T-helper 1 cell treated with Interleukin-12 subunit alpha and Interleukin-12 subunit beta and Interleukin-4 antibody, amounts not matched to agents 30 μg/mL and 1 μg/mL, for 36 hours (primary cell): ENCODE results near the gene TTC4.

Source experiments
- H3K27ac Mint-ChIP-seq: one replicate; pipeline ENCODE4 v1.8.0; 2021; ENCODE audit warnings: mild to moderate bottlenecking, mixed read lengths
- H3K27me3 Mint-ChIP-seq: one replicate; pipeline ENCODE4 v1.8.0; 2021; ENCODE audit warnings: low read depth, mixed read lengths
- H3K36me3 Mint-ChIP-seq: one replicate; pipeline ENCODE4 v1.8.0; 2021; ENCODE audit warnings: low read depth, mixed read lengths
- H3K4me1 Mint-ChIP-seq: one replicate; pipeline ENCODE4 v1.8.0; 2021; ENCODE audit warnings: low read depth, mixed read lengths
- H3K4me3 Mint-ChIP-seq: one replicate; pipeline ENCODE4 v1.8.0; 2021; ENCODE audit warnings: mild to moderate bottlenecking, moderate library complexity, mixed read lengths
- H3K9me3 Mint-ChIP-seq: one replicate; pipeline ENCODE4 v1.8.0; 2021; ENCODE audit warnings: mixed read lengths

TTC4 gene

GRCh38 chr1:54714881-54715492 is 674 bp upstream of the TTC4 start:
- peak overlapping the region; percentile 88 for H3K27ac Mint-ChIP-seq
- no peaks in the 10 kb centered on the region for H3K27me3 Mint-ChIP-seq
- H3K4me1 Mint-ChIP-seq: peaks cover 21% of the 10 kb centered on the region
- peak overlapping the region; percentile 88 for H3K4me3 Mint-ChIP-seq
- H3K9me3 Mint-ChIP-seq: no peaks in the 10 kb centered on the region
- H3K36me3 Mint-ChIP-seq: peaks cover 11% of the 10 kb centered on the region

GRCh38 chr1:54716299-54717047 is 812 bp downstream of the TTC4 start:
- H3K27ac Mint-ChIP-seq: peak overlapping the region; percentile 88
- peaks cover 12% of the 10 kb centered on the region for H3K36me3 Mint-ChIP-seq
- H3K27me3 Mint-ChIP-seq: no peaks in the 10 kb centered on the region
- peaks cover 22% of the 10 kb centered on the region for H3K4me1 Mint-ChIP-seq
- H3K9me3 Mint-ChIP-seq: no peaks in the 10 kb centered on the region
- peak overlapping the region; percentile 88 for H3K4me3 Mint-ChIP-seq

GRCh38 chr1:54721719-54722118 is 6.1 kb downstream of the TTC4 start:
- Mint-ChIP-seq H3K4me3 (no peak overlapping the region), H3K27me3 (no peaks in the 10 kb centered on the region), H3K9me3 (peaks cover 8% of the 10 kb centered on the region), H3K27ac (no peak overlapping the region), H3K36me3 (peaks cover 45% of the 10 kb centered on the region), H3K4me1 (peaks cover 11% of the 10 kb centered on the region)

- H3K9me3 Mint-ChIP-seq: peaks cover 8% of the 10 kb centered on the region
- H3K36me3 Mint-ChIP-seq: peaks cover 51% of the 10 kb centered on the region
- no peaks in the 10 kb centered on the region for H3K27me3 Mint-ChIP-seq
- no peak overlapping the region for H3K27ac Mint-ChIP-seq
- H3K4me1 Mint-ChIP-seq: peaks cover 4% of the 10 kb centered on the region
- H3K4me3 Mint-ChIP-seq: no peak overlapping the region
These were observed 8.3 kb downstream of the TTC4 start for GRCh38 chr1:54723985-54724384.

GRCh38 chr1:54724771-54725170 is 9.1 kb downstream of the TTC4 start:
- Mint-ChIP-seq H3K27ac (no peak overlapping the region), H3K4me1 (peaks cover 4% of the 10 kb centered on the region), H3K9me3 (peaks cover 8% of the 10 kb centered on the region), H3K27me3 (no peaks in the 10 kb centered on the region), H3K4me3 (no peak overlapping the region), H3K36me3 (peaks cover 48% of the 10 kb centered on the region)

GRCh38 chr1:54728027-54728426 is 12.4 kb downstream of the TTC4 start:
- H3K36me3 Mint-ChIP-seq: peaks cover 56% of the 10 kb centered on the region
- peaks cover 8% of the 10 kb centered on the region for H3K9me3 Mint-ChIP-seq
- no peaks in the 10 kb centered on the region for H3K27me3 Mint-ChIP-seq
- H3K27ac Mint-ChIP-seq: no peak overlapping the region
- peaks cover 2% of the 10 kb centered on the region for H3K4me1 Mint-ChIP-seq
- H3K4me3 Mint-ChIP-seq: no peak overlapping the region

- H3K27me3 Mint-ChIP-seq: no peaks in the 10 kb centered on the region
- peaks cover 37% of the 10 kb centered on the region for H3K36me3 Mint-ChIP-seq
- H3K27ac Mint-ChIP-seq: no peak overlapping the region
- H3K4me3 Mint-ChIP-seq: no peak overlapping the region
- H3K9me3 Mint-ChIP-seq: no peaks in the 10 kb centered on the region
- H3K4me1 Mint-ChIP-seq: no peaks in the 10 kb centered on the region
These were observed 21.0 kb downstream of the TTC4 start for GRCh38 chr1:54736685-54737084.

GRCh38 chr1:54738244-54738643 is 22.6 kb downstream of the TTC4 start:
- Mint-ChIP-seq H3K9me3 (no peaks in the 10 kb centered on the region), H3K36me3 (peaks cover 40% of the 10 kb centered on the region), H3K4me1 (no peaks in the 10 kb centered on the region), H3K27me3 (no peaks in the 10 kb centered on the region), H3K4me3 (no peak overlapping the region), H3K27ac (no peak overlapping the region)

- Mint-ChIP-seq H3K4me1 (no peaks in the 10 kb centered on the region), H3K4me3 (no peak overlapping the region), H3K27ac (no peak overlapping the region), H3K27me3 (no peaks in the 10 kb centered on the region), H3K9me3 (no peaks in the 10 kb centered on the region), H3K36me3 (peaks cover 35% of the 10 kb centered on the region)
These were observed 25.9 kb downstream of the TTC4 start for GRCh38 chr1:54741531-54741930.

GRCh38 chr1:54742282-54742681 is 26.6 kb downstream of the TTC4 start:
- Mint-ChIP-seq H3K4me1 (no peaks in the 10 kb centered on the region), H3K27me3 (no peaks in the 10 kb centered on the region), H3K4me3 (no peak overlapping the region), H3K36me3 (peaks cover 29% of the 10 kb centered on the region), H3K9me3 (no peaks in the 10 kb centered on the region), H3K27ac (no peak overlapping the region)

- Mint-ChIP-seq H3K4me1 (no peaks in the 10 kb centered on the region), H3K9me3 (no peaks in the 10 kb centered on the region), H3K4me3 (no peak overlapping the region), H3K36me3 (peaks cover 21% of the 10 kb centered on the region), H3K27ac (no peak overlapping the region), H3K27me3 (no peaks in the 10 kb centered on the region)
These were observed 28.0 kb downstream of the TTC4 start for GRCh38 chr1:54743416-54744226.

GRCh38 chr1:54744696-54745095 is 29.0 kb downstream of the TTC4 start:
- no peak overlapping the region for H3K27ac Mint-ChIP-seq
- no peak overlapping the region for H3K4me3 Mint-ChIP-seq
- peaks cover 18% of the 10 kb centered on the region for H3K36me3 Mint-ChIP-seq
- no peaks in the 10 kb centered on the region for H3K4me1 Mint-ChIP-seq
- H3K27me3 Mint-ChIP-seq: no peaks in the 10 kb centered on the region
- H3K9me3 Mint-ChIP-seq: no peaks in the 10 kb centered on the region

- no peak overlapping the region for H3K27ac Mint-ChIP-seq
These were observed 29.6 kb downstream of the TTC4 start for GRCh38 chr1:54745274-54745673.

GRCh38 chr1:54745864-54746263 is 30.2 kb downstream of the TTC4 start:
- H3K36me3 Mint-ChIP-seq: peaks cover 12% of the 10 kb centered on the region
- no peaks in the 10 kb centered on the region for H3K27me3 Mint-ChIP-seq
- no peak overlapping the region for H3K4me3 Mint-ChIP-seq
- H3K9me3 Mint-ChIP-seq: no peaks in the 10 kb centered on the region
- H3K4me1 Mint-ChIP-seq: no peaks in the 10 kb centered on the region
- no peak overlapping the region for H3K27ac Mint-ChIP-seq

More at GRCh38 chr1:54745274-54745673, 29.6 kb downstream of the TTC4 start:
- H3K9me3 Mint-ChIP-seq: no peaks in the 10 kb centered on the region
- no peak overlapping the region for H3K4me3 Mint-ChIP-seq
- no peaks in the 10 kb centered on the region for H3K4me1 Mint-ChIP-seq
- H3K27me3 Mint-ChIP-seq: no peaks in the 10 kb centered on the region
- H3K36me3 Mint-ChIP-seq: peaks cover 13% of the 10 kb centered on the region
